Kidney epithelial cell (primary cell): ENCODE results near the gene MATN1. TPM values are rescaled to one million over a fixed set of nuclear protein-coding genes. Genes with fewer than 3 reads are reported as not detected.

Source experiments
- DNase-seq: peaks from one replicate; pipeline ENCODE4 v3.0.0-alpha.2; 2010; ENCODE audit warnings: low read depth
- H3K27me3 ChIP-seq: 2 replicates; pipeline ENCODE4 v1.6.0; 2011; ENCODE audit warnings: low read length; ENCODE audit not compliant: control insufficient read depth, insufficient read depth
- H3K36me3 ChIP-seq: 2 replicates; pipeline ENCODE4 v1.5.1; 2011; ENCODE audit warnings: low read length; ENCODE audit not compliant: control insufficient read depth, insufficient read depth
- H3K4me3 ChIP-seq: 2 replicates; pipeline ENCODE4 v1.5.1; 2011; ENCODE audit warnings: low read depth, mild to moderate bottlenecking, control low read depth, low read length
- total RNA-seq: library from RNA; depleted of rRNA; stranded (reverse); fragments of >200 nt; gene quantifications from 2 replicates; pipeline ENCODE4 v1.2.3, GENCODE V29; 2015
- TF ChIP-seq, protein P1 (sequence below): IDR thresholded peaks from 2 replicates; pipeline ENCODE4 v1.5.1; 2011; ENCODE audit warnings: mild to moderate bottlenecking, moderate library complexity, low read length, control low read depth, inconsistent platforms; ENCODE audit not compliant: insufficient read depth, poor library complexity, severe bottlenecking

Gene MATN1
- total RNA-seq, 1 donor from 2014 or later: 0.04 TPM

DNA sequence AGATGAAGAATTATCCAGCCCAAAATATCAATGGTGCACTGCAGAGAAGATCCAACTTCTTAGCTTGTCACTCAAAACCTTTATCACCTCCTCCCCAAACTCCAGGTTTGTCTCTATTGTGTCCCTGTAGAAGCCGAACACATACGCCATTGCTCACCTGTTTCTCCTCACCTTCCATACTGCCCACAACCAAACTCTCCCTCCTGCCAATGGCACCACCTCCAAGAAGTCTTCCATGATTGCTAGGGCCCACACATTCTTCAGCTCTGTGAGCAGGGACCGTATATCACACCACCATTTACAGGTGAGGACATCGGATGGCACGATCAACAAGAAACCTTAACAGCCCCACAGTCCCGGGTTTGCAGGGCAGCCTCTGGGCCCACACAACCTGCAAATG is 31.9 kb upstream of the MATN1 start:
- Histone ChIP-seq H3K36me3 (no peaks in the 10 kb centered on the region), H3K27me3 (no peaks in the 10 kb centered on the region), H3K4me3 (no peak overlapping the region)
- no peak for DNase-seq
- TF ChIP-seq, protein P1, sequence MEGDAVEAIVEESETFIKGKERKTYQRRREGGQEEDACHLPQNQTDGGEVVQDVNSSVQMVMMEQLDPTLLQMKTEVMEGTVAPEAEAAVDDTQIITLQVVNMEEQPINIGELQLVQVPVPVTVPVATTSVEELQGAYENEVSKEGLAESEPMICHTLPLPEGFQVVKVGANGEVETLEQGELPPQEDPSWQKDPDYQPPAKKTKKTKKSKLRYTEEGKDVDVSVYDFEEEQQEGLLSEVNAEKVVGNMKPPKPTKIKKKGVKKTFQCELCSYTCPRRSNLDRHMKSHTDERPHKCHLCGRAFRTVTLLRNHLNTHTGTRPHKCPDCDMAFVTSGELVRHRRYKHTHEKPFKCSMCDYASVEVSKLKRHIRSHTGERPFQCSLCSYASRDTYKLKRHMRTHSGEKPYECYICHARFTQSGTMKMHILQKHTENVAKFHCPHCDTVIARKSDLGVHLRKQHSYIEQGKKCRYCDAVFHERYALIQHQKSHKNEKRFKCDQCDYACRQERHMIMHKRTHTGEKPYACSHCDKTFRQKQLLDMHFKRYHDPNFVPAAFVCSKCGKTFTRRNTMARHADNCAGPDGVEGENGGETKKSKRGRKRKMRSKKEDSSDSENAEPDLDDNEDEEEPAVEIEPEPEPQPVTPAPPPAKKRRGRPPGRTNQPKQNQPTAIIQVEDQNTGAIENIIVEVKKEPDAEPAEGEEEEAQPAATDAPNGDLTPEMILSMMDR: no peak

DNA sequence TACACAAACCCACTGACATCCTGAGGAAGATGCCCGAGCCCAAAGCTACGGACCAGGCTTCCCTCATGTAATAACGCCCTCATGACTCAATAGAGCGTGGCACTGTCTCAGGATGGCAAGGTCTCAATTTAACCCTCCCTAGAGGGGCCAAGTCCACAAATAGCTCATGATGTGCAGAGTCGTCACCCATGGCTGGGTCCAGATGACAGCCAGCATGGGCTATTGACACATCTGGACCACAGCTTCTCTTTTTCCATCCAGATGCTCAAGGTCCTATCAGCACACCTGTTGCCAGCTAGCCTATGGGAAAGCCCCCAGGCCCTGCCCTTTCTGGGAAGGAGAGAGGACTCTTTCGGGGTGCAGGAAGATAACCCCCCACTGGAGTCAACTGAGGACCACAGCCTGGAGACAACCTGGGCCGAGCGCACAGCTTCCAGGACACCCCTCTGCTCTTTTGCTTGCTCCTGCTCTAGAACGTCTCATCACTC is 31.3 kb upstream of the MATN1 start:
- Histone ChIP-seq H3K27me3 (no peaks in the 10 kb centered on the region), H3K36me3 (no peaks in the 10 kb centered on the region), H3K4me3 (no peak overlapping the region)
- TF ChIP-seq, protein P1: no peak
- DNase-seq: no peak

GRCh38 chr1:30753660-30754123 is 30.3 kb upstream of the MATN1 start:
- Histone ChIP-seq H3K27me3 (no peaks in the 10 kb centered on the region), H3K36me3 (no peaks in the 10 kb centered on the region), H3K4me3 (no peak overlapping the region)
- TF ChIP-seq, protein P1: no peak
- DNase-seq: no peak

DNA sequence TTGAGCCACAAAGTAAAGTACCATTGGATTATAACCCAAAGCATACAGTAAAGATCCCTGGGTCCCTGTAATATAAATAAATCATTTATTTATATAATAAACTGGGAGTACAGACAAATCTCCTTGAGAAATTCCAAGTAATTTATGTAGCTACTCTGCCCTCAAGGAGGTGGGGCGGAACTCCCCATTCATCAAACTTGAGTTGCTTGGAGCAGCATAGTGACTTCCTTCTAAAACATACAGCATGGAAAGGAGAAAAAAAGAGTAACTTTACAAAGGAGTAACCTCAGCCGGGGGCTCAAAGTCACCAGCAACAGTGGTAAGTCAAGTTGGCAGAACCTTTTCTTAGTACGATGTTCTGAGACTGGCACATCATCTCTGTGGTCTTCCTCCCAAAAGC is 29.7 kb upstream of the MATN1 start:
- H3K27me3 ChIP-seq: no peaks in the 10 kb centered on the region
- TF ChIP-seq, protein P1: no peak
- DNase-seq: no peak
- H3K4me3 ChIP-seq: no peak overlapping the region
- no peaks in the 10 kb centered on the region for H3K36me3 ChIP-seq

DNA sequence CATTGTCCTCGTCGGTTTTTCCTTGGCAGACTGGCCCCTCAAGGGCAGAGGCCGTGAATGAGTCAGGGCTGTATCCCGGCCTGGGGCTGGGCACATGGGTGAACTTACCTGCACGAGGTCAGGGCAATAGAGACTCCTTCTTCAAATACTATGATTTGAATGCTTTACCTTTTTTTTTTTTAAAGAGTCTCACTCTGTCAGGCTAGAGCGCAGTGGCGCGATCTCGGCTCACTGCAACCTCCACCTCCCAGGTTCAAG is 29.2 kb upstream of the MATN1 start:
- Histone ChIP-seq H3K4me3 (no peak overlapping the region), H3K27me3 (no peaks in the 10 kb centered on the region), H3K36me3 (no peaks in the 10 kb centered on the region)
- TF ChIP-seq, protein P1: no peak
- DNase-seq: no peak

DNA sequence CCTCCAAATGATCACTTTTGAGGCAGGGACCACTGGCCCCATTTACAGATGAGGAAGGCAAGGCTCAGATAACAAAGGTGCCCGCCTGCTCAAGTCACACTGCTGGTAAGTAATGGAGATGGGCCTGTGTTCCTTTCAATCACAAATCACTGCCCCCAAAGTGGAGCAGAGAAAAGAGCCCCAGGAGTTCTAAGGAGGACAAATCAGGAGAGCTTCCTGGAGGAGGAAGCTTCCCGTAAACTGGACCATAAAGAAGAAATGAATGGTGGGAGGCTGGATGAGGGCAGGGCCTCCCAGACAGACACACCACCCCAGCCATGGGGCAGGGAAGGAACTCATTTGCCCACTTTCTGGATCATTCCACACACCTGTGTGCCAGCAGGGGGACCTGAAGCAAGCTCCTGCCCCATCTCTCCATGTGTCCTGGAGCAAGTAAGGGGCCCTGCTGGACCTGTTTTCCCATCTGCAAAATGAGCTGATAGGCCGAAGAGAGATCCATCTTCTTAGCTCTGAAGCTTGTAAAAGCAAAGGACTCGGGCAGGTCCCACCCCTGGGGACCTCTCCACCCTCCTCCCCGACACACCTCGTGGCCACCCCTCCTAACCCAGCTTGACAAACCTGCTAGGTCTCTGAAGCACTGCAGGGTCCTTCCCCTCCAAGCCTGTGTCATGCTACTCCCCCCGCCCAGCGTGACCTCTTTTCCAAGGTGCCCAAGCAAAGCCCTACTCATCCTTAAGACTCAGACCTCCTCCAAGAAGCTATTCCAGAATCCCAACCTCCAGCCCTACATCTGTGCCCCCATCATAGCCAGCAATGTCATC is 28.7 kb upstream of the MATN1 start:
- Histone ChIP-seq H3K36me3 (no peaks in the 10 kb centered on the region), H3K27me3 (no peaks in the 10 kb centered on the region), H3K4me3 (no peak overlapping the region)
- no peak for DNase-seq
- TF ChIP-seq, protein P1: no peak
